AG04449 (cell line): ENCODE data around the gene C12orf56.
"Not testable (repeated sequence)": the region's sequence is repeated elsewhere in the genome, so short reads cannot be mapped to it uniquely, and the experiment has no call there.

Source experiments
- CTCF ChIA-PET: fragments of 350-600 bp; formaldehyde crosslinking; extraction: SDS; loops from one replicate; lab custom pipeline; 2021; ENCODE audit warnings: antibody characterized with exemption; lab: Yijun Ruan, JAX
- POLR2A ChIA-PET: fragments of 400-600, 350-600 bp; formaldehyde crosslinking; extraction: SDS; loops from one replicate; lab custom pipeline; 2020; ENCODE audit warnings: antibody characterized with exemption, inconsistent platforms; lab: Yijun Ruan, JAX
- DNase-seq: peaks from one replicate; pipeline ENCODE4 v3.0.0-alpha.2; 2010; ENCODE audit warnings: low read depth, low spot score
- H3K4me3 ChIP-seq: 2 replicates; pipeline ENCODE4 v1.5.1; 2011; ENCODE audit warnings: low read depth, mild to moderate bottlenecking, control low read depth, low read length
- CTCF ChIP-seq: IDR thresholded peaks from one replicate; pipeline ENCODE4 v1.5.1; 2011; ENCODE audit warnings: mild to moderate bottlenecking, moderate library complexity, low read length, control low read depth, inconsistent platforms; ENCODE audit not compliant: insufficient read depth; ENCODE audit errors: missing control alignments

The C12orf56 gene

DNA sequence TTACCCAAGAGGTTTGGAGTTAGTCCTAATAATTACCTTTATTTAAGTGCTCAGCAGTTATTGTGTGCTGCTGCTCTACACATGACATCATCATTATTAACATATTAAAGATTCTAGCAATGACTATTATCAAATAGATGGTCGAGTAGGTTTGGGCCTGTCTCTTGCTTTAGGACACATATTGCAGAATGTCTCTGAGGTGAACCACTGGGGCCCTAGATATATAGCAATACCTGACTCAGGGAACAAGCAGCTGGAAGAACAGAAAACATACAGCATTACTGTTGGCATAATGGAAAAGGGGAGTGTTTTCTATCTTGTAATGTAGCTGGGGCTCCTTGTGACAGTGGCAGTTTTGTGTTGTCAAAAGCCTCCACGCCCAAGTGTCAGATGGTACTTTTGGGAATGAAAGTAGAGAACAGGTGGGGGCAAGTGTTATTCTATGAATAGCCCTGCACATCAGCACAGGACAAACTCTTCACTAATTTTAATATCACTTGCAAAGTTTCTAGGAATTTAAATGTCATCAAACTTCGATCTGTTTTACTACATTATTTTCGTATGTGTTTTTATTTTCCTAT is 54.6 kb downstream of the C12orf56 start:
- DNase-seq: no peak
- H3K4me3 ChIP-seq: no peak overlapping the region
- TF ChIP-seq CTCF: no peak
- CTCF ChIA-PET: no interaction called here
- POLR2A ChIA-PET: no interaction called here

- no peak for TF ChIP-seq CTCF
- DNase-seq: no peak
- ChIA-PET POLR2A (no interaction called here), CTCF (no interaction called here)
- no peak overlapping the region for H3K4me3 ChIP-seq
These were observed 57.6 kb downstream of the C12orf56 start for GRCh38 chr12:64332938-64333337.

GRCh38 chr12:64332296-64332695 is 58.3 kb downstream of the C12orf56 start:
- ChIA-PET POLR2A (no interaction called here), CTCF (interaction anchor here (0.7 kb wide), 1 partner anchor 60 kb away, joined by 3 read pairs; no protein-coding TSS in a partner anchor)
- DNase-seq: no peak
- TF ChIP-seq CTCF: no peak
- H3K4me3 ChIP-seq: no peak overlapping the region

- DNase-seq, CTCF ChIA-PET, POLR2A ChIA-PET, H3K4me3 ChIP-seq: not testable (repeated sequence)
These were observed 61.4 kb downstream of the C12orf56 start for GRCh38 chr12:64329031-64329710.

GRCh38 chr12:64325055-64325454 is 65.5 kb downstream of the C12orf56 start:
- TF ChIP-seq CTCF: no peak
- POLR2A ChIA-PET: no interaction called here

DNA sequence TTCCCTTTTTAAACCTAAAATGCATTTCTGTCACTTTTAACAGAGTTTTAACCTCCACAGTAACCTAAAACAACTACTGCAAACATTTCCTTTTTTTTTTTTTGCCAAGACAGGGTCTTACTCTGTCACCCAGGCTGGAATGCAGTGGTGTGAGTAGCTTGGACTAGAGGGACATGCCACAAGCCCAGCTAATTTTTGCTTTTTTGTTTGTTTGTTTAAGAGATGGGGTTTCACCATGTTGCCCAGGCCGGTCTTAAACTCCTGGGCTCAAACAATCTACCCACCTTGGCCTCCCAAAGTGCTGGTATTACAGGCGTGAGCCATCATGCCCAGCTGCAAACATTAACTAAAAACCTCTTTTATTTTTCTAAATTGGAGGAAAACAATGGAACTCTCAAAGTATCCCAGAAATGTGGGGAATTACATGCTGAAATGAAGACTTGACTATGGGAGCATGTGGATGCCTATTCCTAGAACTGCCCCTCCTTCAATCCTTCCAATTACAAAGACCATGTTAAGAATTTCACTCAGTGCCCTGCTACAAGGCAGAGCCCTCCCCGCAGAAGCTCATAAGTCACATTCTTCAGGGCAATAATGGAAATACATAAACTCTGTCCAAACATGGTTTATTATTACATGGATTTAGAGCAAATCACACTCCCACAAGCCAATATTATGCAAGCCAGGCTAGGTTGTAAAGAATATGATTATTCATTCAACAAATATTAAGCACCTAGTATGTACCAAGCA is 66.9 kb downstream of the C12orf56 start:
- H3K4me3 ChIP-seq: no peak overlapping the region
- CTCF ChIA-PET: interaction anchor here (0.8 kb wide), 1 partner anchor 496 kb away, joined by 4 read pairs; no protein-coding TSS in a partner anchor
- POLR2A ChIA-PET: no interaction called here
- peak; percentile 38 for DNase-seq
- no peak for TF ChIP-seq CTCF

More at GRCh38 chr12:64325055-64325454, 65.5 kb downstream of the C12orf56 start:
- CTCF ChIA-PET: interaction anchor here (0.6 to 1.1 kb wide), 2 partner anchors 30 to 35 kb away, joined by 3 to 4 read pairs; no protein-coding TSS in a partner anchor
- no peak for DNase-seq
- H3K4me3 ChIP-seq: no peak overlapping the region
